Measurements from ENCODE around the gene SLC37A1.
"Not testable (repeated sequence)": the region's sequence is repeated elsewhere in the genome, so short reads cannot be mapped to it uniquely, and the experiment has no call there.

The SLC37A1 gene

DNA sequence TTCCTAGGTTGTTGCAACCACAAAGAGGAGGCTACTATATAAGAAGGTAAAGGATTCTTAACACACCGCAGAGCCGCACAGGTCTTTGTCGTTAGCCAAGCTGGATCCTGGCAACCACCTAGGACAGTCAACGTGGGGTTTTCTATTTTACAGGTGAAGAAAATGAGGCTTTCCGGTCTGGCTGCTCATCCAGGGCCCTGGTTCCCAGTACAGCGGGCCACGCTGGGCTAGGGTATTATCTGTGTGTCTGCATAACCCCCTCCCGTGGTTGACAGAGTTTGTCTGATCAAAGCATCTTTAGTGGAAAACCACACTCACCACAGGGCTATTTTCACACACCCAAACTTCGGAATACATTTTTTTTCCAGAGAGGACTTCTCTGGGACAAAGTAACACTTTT lies 100.7 kb downstream of the SLC37A1 start:
- Mint-ChIP-seq H3K27ac (peak overlapping the region; percentile 31), H3K4me3 (no peak overlapping the region), H3K4me1 (peaks cover 17% of the 10 kb centered on the region), H3K27me3 (ENCODE audit: low read depth, poor library complexity) (peaks cover 14% of the 10 kb centered on the region), H3K36me3 (ENCODE audit: low read depth) (no peaks in the 10 kb centered on the region), H3K9me3 (peaks cover 24% of the 10 kb centered on the region)
- TF ChIP-seq, protein P1, sequence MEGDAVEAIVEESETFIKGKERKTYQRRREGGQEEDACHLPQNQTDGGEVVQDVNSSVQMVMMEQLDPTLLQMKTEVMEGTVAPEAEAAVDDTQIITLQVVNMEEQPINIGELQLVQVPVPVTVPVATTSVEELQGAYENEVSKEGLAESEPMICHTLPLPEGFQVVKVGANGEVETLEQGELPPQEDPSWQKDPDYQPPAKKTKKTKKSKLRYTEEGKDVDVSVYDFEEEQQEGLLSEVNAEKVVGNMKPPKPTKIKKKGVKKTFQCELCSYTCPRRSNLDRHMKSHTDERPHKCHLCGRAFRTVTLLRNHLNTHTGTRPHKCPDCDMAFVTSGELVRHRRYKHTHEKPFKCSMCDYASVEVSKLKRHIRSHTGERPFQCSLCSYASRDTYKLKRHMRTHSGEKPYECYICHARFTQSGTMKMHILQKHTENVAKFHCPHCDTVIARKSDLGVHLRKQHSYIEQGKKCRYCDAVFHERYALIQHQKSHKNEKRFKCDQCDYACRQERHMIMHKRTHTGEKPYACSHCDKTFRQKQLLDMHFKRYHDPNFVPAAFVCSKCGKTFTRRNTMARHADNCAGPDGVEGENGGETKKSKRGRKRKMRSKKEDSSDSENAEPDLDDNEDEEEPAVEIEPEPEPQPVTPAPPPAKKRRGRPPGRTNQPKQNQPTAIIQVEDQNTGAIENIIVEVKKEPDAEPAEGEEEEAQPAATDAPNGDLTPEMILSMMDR (IDR thresholded peaks at IDR 0.05) = no peak
- DNase-seq = no peak

DNA sequence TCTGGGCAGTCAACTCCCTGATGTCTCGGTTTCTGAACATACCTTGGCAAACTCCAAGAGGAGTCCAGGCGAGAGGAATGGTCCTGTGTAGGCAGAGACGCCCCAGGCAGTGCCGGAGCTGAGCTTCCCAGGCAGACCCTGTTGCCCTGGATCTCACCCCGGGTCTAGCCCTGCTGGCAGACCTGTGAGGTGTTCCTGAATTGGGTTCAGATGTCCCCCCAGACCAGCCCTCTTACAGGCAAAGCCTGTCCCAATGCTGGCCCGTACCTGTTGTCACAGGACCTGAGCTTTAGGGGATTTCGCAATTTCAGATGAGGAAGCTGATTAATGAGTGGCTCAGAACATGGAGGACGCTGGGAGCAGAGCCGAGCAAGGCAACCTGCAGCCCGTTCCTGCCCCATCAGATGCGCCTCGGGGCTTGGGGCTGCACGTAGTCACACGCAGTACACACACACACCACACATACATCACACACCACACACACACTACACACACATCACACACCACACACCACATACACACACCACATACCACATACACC lies 101.2 kb downstream of the SLC37A1 start:
- H3K36me3 Mint-ChIP-seq (ENCODE audit: low read depth) = no peaks in the 10 kb centered on the region
- peaks cover 23% of the 10 kb centered on the region for H3K9me3 Mint-ChIP-seq
- no peak overlapping the region for H3K4me3 Mint-ChIP-seq
- TF ChIP-seq, protein P1 (IDR thresholded peaks at IDR 0.05) = no peak
- H3K27me3 Mint-ChIP-seq (ENCODE audit: low read depth, poor library complexity) = peaks cover 15% of the 10 kb centered on the region
- peak; percentile 24 for DNase-seq
- no peak overlapping the region for H3K27ac Mint-ChIP-seq
- H3K4me1 Mint-ChIP-seq = peaks cover 19% of the 10 kb centered on the region

DNA sequence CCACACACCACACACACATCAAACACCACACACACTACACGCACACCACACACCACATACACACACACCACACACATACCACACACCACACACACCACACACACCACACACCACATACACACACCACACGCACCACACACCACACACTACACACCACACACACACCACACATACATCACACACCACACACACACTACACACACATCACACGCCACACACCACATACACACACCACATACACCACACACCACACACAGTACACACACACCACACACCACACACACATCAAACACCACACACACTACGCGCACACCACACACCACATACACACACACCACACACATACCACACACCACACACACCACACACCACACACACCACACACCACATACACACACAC lies 101.7 kb downstream of the SLC37A1 start:
- Mint-ChIP-seq H3K4me1 (peaks cover 19% of the 10 kb centered on the region), H3K9me3 (peaks cover 25% of the 10 kb centered on the region)
- not testable (repeated sequence) for H3K36me3 Mint-ChIP-seq (ENCODE audit: low read depth)

DNA sequence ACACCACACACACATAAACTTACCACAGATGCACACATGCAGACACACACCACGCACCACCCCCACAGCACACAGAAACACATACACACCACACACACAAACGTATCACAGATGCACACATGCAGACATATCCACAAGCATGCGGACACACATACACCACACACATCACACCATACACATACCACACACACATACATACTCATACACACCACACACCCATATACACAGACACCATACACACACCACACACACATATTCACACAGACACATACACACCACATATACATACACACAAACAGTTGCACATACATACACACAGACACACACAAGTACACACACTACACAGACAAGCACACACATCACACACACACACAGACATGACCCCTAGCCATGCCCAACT lies 102.3 kb downstream of the SLC37A1 start:
- Mint-ChIP-seq H3K4me1 (peaks cover 22% of the 10 kb centered on the region), H3K27ac (no peak overlapping the region), H3K27me3 (ENCODE audit: low read depth, poor library complexity) (peaks cover 15% of the 10 kb centered on the region), H3K9me3 (peaks cover 20% of the 10 kb centered on the region), H3K4me3 (no peak overlapping the region), H3K36me3 (ENCODE audit: low read depth) (no peaks in the 10 kb centered on the region)
- TF ChIP-seq, protein P1 (IDR thresholded peaks at IDR 0.05) = no peak
- DNase-seq = no peak

More for the DNA sequence above, 101.7 kb downstream of the SLC37A1 start:
- H3K4me3 Mint-ChIP-seq, H3K27ac Mint-ChIP-seq, DNase-seq: not testable (repeated sequence)
- H3K27me3 Mint-ChIP-seq (ENCODE audit: low read depth, poor library complexity) = peaks cover 16% of the 10 kb centered on the region

DNA sequence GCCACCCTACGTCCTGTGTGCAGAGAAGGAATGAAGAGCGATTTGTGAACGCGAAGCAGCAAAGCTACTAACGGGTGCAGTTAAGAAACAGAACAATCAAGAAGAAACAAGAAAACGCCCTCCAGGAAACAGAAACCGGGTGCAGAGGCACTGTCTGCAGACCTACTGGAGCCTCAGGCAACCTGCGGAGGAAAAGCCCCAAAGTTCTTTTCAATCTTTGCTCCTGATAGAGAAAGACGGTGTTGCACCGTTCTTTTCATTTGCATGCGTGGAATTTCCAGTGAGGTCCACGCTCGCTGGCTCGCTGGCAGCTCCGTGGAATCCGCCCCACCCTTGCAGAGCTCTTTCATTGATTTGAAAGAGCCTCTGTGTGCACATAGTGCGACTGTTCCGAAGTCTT lies 102.8 kb downstream of the SLC37A1 start:
- TF ChIP-seq, protein P1 (IDR thresholded peaks at IDR 0.05) = no peak

DNA sequence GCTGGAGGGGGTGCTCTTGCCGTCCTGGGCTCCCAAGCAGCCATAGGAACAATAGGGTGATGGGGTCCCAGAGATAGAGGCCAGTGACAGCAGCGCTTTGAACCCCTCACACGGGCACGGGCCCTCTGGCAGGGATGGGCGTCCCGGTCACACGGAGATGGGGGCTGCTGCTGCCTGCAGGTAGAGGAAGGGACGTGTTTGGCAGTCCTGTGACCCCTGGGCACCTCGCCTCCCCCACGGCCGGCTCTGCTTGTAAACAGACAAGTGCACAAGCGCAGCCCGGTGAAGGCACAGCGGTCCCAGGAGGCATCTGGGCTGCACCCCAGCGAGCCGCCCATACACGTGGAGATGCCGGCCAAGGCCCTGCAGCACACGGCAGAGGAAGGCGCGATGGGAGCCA lies 103.3 kb downstream of the SLC37A1 start:
- no peaks in the 10 kb centered on the region for H3K36me3 Mint-ChIP-seq (ENCODE audit: low read depth)
- H3K4me1 Mint-ChIP-seq = peaks cover 32% of the 10 kb centered on the region
- H3K27ac Mint-ChIP-seq = no peak overlapping the region
- peaks cover 17% of the 10 kb centered on the region for H3K9me3 Mint-ChIP-seq
- peaks cover 19% of the 10 kb centered on the region for H3K27me3 Mint-ChIP-seq (ENCODE audit: low read depth, poor library complexity)
- TF ChIP-seq, protein P1 (IDR thresholded peaks at IDR 0.05) = no peak
- no peak overlapping the region for H3K4me3 Mint-ChIP-seq
- DNase-seq = no peak

More for the DNA sequence above, 102.8 kb downstream of the SLC37A1 start:
- Mint-ChIP-seq H3K4me1 (peaks cover 27% of the 10 kb centered on the region), H3K27ac (no peak overlapping the region), H3K36me3 (ENCODE audit: low read depth) (no peaks in the 10 kb centered on the region), H3K9me3 (peaks cover 20% of the 10 kb centered on the region), H3K27me3 (ENCODE audit: low read depth, poor library complexity) (peaks cover 16% of the 10 kb centered on the region), H3K4me3 (no peak overlapping the region)
- no peak for DNase-seq
